ENCODE results near the gene GUCD1.
"Not testable (repeated sequence)": the region's sequence is repeated elsewhere in the genome, so short reads cannot be mapped to it uniquely, and the experiment has no call there.

Gene GUCD1

GRCh38 chr22:24566899-24567511 lies 12.1 kb upstream of the GUCD1 start:
- in situ Hi-C loops (cut with MboI; ENCODE audit: low sequenced_read_pairs), result no loop called here

DNA sequence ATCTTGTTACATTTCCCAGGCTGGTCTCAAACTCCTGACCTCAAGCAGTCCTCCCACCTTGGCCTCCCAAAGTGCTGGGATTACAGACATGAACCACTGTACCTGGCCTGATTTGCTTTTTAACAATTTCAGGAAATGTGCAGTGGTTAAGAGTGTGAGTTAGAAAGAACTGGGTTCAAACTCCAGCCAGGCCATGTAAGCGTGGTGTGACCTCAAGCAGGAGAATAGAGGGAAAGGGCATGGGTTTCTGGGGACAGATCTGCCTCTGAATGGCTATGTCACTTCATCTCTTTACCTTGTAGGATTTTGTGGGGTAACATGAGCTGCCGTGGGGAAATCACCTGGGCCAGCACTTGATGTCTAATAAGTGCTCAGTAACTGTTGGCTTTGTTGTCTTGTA lies 10.1 kb upstream of the GUCD1 start:
- in situ Hi-C loops (cut with MboI; ENCODE audit: low sequenced_read_pairs), result no loop called here

DNA sequence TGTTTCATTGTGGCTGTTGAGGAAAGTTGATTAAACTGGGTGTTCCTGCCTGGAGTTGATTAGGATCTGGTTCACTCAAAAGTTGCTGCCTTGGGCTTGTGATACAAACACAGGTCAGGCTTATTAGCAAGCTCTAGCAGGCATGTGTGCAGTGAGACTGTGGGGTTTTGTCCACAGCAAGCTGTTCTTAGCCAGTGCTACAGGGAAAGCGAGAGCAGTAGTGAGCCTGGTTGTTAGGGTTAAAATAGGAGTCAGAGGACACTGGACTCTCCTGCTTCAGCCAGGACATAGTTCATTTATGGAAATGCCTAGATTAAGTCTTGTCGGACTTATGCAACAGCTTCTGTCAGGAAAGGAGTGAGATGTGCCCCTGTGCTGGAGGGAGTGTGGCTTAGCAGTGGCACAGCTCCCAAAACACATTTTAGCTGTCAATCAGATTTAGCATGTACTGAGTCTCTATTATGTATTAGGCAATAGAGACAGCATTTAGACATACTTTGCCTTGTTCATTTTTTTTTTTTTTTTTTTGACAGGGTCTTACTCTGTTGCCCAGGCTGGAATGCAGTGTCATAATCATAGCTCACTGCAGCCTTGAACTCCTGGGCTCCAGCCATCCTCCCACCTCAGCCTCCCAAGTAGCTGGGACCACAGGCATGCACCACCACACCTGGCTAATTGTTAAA lies 9.6 kb upstream of the GUCD1 start:
- in situ Hi-C loops (cut with MboI; ENCODE audit: low sequenced_read_pairs), result no loop called here

GRCh38 chr22:24563246-24563645 lies 8.3 kb upstream of the GUCD1 start:
- in situ Hi-C loops (cut with MboI; ENCODE audit: low sequenced_read_pairs), result no loop called here

GRCh38 chr22:24559471-24559870 lies 4.5 kb upstream of the GUCD1 start:
- in situ Hi-C loops (cut with MboI; ENCODE audit: low sequenced_read_pairs), result no loop called here

GRCh38 chr22:24555165-24556039 lies 464 bp upstream of the GUCD1 start, which contains the start of gene SNRPD3:
Gene SNRPD3, plus strand, starts transcription at chr22:24555999. Its CDS starts 1,676 bp downstream, at chr22:24557675.
- in situ Hi-C loops (cut with MboI; ENCODE audit: low sequenced_read_pairs), result no loop called here

- in situ Hi-C loops (cut with MboI; ENCODE audit: low sequenced_read_pairs), result no loop called here
Observed at GRCh38 chr22:24553597-24554312, 1.2 kb downstream of the GUCD1 start.

- in situ Hi-C loops (cut with MboI; ENCODE audit: low sequenced_read_pairs), result not testable (repeated sequence)
Observed at GRCh38 chr22:24552503-24553286, 2.2 kb downstream of the GUCD1 start.

GRCh38 chr22:24550902-24551435 lies 4.0 kb downstream of the GUCD1 start:
- in situ Hi-C loops (cut with MboI; ENCODE audit: low sequenced_read_pairs), result no loop called here

GRCh38 chr22:24550028-24550901 lies 4.7 kb downstream of the GUCD1 start:
- in situ Hi-C loops (cut with MboI; ENCODE audit: low sequenced_read_pairs), result no loop called here

- in situ Hi-C loops (cut with MboI; ENCODE audit: low sequenced_read_pairs), result no loop called here
Observed at GRCh38 chr22:24548812-24549211, 6.1 kb downstream of the GUCD1 start.

DNA sequence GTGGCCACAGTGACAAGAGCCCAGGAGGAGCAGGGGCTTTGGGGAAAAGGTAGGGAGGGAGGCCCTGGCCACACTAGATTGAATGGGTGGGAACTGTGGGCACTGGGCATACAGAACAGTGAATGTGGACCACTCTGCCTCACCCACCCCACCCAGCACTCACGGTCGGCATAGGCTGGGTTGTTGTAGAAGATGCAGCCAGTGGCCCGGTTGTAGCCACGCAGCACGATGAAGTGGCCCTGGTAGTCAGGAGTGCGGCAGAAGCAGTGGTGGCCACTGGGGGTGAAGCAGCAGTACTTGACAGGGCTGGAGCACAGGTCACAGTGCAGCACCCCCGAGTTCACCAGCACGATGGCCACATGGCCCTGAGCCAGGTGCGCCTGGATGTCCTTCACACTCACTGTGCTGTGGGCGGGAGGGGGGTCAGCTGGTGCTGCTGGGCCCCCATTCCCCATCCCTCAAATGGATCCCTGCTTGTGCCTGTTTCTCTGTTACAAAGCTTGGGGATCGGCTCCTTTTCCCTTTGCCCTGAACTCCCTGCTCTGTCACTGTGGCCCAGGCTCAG lies 11.2 kb downstream of the GUCD1 start:
- in situ Hi-C loops (cut with MboI; ENCODE audit: low sequenced_read_pairs), result no loop called here

DNA sequence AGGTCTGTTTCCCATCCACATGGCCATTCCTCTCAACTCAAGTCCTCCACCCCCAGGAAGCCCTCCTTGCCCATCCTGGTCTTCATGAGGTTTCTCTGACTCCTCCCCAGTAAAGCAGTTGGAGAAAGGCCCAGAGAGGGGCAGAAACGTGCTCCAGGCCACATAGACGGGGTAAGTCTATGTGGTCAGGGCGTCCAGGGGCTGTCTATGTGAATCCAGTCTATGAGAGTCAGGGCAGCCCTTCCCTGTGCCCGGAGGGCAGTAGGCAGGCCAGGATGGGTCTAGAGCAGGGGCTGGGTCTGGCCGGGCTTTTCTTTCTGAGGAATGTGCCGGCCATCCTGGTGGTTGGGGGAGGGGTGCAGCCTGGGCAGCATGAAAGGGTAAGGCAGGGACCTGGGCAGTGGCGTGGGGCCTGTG lies 11.7 kb downstream of the GUCD1 start:
- in situ Hi-C loops (cut with MboI; ENCODE audit: low sequenced_read_pairs), result no loop called here

GRCh38 chr22:24542641-24543040 lies 12.3 kb downstream of the GUCD1 start:
- in situ Hi-C loops (cut with MboI; ENCODE audit: low sequenced_read_pairs), result no loop called here

DNA sequence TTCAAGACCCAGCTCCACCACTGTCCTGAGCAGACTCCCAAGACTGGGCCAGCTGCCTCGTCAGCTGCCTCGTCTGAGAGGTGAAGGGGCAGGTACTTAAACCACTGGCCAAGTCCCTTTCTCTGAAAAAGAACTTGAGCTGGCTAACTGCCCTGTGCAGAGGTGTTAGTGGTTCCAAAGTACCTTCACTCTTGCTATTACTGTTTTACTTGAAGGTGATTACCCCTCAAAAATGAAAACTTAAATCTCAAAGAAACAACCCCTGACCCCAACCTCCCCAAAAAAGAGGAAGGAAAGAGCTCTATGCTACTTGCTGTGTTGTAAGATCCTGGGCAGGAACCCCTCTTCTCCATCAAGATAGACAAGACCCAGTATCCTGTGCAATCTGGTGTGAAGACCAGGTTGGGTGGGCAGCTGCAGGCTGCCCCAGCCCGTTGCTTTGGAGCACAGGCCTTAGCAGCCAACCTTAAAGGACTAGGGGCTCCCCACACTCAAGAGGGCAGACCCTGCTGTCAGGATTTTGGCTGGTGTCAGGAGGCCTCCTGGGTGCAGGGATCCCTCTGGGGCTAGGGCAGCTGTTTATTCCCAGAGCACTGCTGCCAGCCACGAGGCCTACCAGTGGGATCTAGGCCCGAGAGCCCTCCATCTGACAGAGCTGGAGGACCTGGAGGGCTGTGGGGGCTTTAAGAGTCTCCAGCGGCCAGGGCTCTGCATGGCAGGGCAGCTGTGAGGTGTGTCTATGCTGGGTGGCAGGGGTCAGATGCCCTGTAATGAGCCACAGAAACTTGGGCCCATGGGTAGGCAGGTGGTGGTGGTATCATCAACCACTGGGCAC lies 13.0 kb downstream of the GUCD1 start:
- in situ Hi-C loops (cut with MboI; ENCODE audit: low sequenced_read_pairs), result no loop called here

- in situ Hi-C loops (cut with MboI; ENCODE audit: low sequenced_read_pairs), result no loop called here
Observed at GRCh38 chr22:24540470-24540869, 14.5 kb downstream of the GUCD1 start.

DNA sequence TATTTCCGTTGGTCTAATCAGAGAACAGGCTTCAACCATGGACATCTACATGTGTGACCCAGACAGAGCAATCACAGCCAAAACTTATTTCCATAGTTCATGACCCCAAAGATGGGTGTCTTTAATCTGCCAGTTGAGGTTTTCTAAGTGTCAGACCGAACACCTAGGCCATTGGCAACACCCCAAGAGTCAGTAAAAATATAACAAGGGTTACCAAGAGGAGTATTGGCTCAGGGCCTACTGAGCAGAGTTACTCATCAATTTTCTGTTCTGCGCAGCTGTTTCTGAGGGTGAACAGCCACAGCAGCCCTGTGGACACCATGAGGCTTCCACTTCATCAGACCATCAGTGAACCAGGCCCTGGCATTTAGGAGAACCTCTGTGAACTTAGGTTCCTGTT lies 18.8 kb downstream of the GUCD1 start:
- in situ Hi-C loops (cut with MboI; ENCODE audit: low sequenced_read_pairs), result no loop called here

- in situ Hi-C loops (cut with MboI; ENCODE audit: low sequenced_read_pairs), result no loop called here
Observed at GRCh38 chr22:24535348-24535747, 19.6 kb downstream of the GUCD1 start.

Measured in HL-60/S4 treated with phorbol 12-myristate 13-acetate at 8.2 ng/mL for 4 days and 3 days (cell line).